ENCODE measurements around the gene ME2. TPM values are rescaled to one million over a fixed set of nuclear protein-coding genes. Genes with fewer than 3 reads are reported as not detected.

Gene ME2
- total and polyA plus RNA-seq, 2 donors (not counting 3 experiments of a cell fraction or from before 2014, with no cell fraction given): 28.6 to 42.4 TPM

- Histone ChIP-seq H3K9me1 (replicated peaks; ENCODE audit: control insufficient read depth, extremely low read depth, insufficient read depth, low read length) (no peaks in the 10 kb centered on the region), H3K79me2 (ENCODE audit: control insufficient read depth, insufficient read depth, low read length) (no peaks in the 10 kb centered on the region), H3K9me3 (replicated peaks; ENCODE audit: control insufficient read depth, insufficient read depth, low read length) (no peaks in the 10 kb centered on the region), H3K27ac (ENCODE audit: insufficient read depth, low read depth, low read length) (no peak overlapping the region), H3K27me3 (ENCODE audit: control insufficient read depth in 2 of 2, insufficient read depth in 2 of 2, low read length in 2 of 2) (no peaks in the 10 kb centered on the region), H3K4me1 (ENCODE audit: control insufficient read depth, extremely low read depth, insufficient read depth, low read length) (no peaks in the 10 kb centered on the region), H4K20me1 (replicated peaks; ENCODE audit: control insufficient read depth, extremely low read depth, insufficient read depth, low read length) (no peaks in the 10 kb centered on the region), H3K4me2 (ENCODE audit: insufficient read depth, low read length) (no peak overlapping the region), H2AFZ (ENCODE audit: low read depth, low read length) (no peak overlapping the region), H3K4me3 (replicated peaks in 1 of 3; ENCODE audit: insufficient read depth in 1 of 3, low read depth in 1 of 3, low read length in 3 of 3) (no peak overlapping the region), H3K36me3 (ENCODE audit: control insufficient read depth in 2 of 2, extremely low read depth in 1 of 2, insufficient read depth in 2 of 2, low read length in 2 of 2) (peaks cover 0 to 3% of the 10 kb centered on the region in 2 experiments), H3K9ac (replicated peaks; ENCODE audit: extremely low read depth, insufficient read depth, low read length) (no peak overlapping the region)
- ChIA-PET CTCF (interaction anchor here (1.3 kb wide), 1 partner anchor 26 kb away, joined by 3 read pairs; no protein-coding TSS in a partner anchor), POLR2A (no interaction called here)
- dilution Hi-C loops (cut with MboI; ENCODE audit: extremely low pct_ligation_motif_present, low sequenced_read_pairs) (no loop called here), intact Hi-C loops (cut with micrococcal nuclease) (no loop called here)
- no TSS peak for BruUV-seq (replicated peaks)
- TF ChIP-seq FOS (IDR thresholded peaks at IDR 0.05; ENCODE audit: borderline replicate concordance, insufficient read depth, low read length): no peak
- TF ChIP-seq EZH2 (IDR thresholded peaks at IDR 0.05; ENCODE audit: borderline replicate concordance, low read depth, low read length, severe bottlenecking): no peak
- no peak for TF ChIP-seq POLR2A (IDR thresholded peaks at IDR 0.05; ENCODE audit: low read depth, low read length)
- TF ChIP-seq JUN (IDR thresholded peaks at IDR 0.05; ENCODE audit: borderline replicate concordance, insufficient read depth, insufficient read length, low read depth): no peak
- TF ChIP-seq MAX (IDR thresholded peaks at IDR 0.05; ENCODE audit: insufficient read depth, insufficient read length): no peak
- TF ChIP-seq MYC (IDR thresholded peaks at IDR 0.05; ENCODE audit: low read depth, low read length): no peak
- DNase-seq (ENCODE audit: low read depth, low spot score): no peak
- FAIRE-seq: no peak
Measured at GRCh38 chr18:50906843-50907242, 27.9 kb downstream of the ME2 start.

- dilution Hi-C loops (cut with MboI; ENCODE audit: extremely low pct_ligation_motif_present, low sequenced_read_pairs): no loop called here
- no peaks in the 10 kb centered on the region for H3K27me3 ChIP-seq (ENCODE audit: control insufficient read depth in 2 of 2, insufficient read depth in 2 of 2, low read length in 2 of 2)
Measured at GRCh38 chr18:50909261-50909660, 30.3 kb downstream of the ME2 start.

More at GRCh38 chr18:50909261-50909660, 30.3 kb downstream of the ME2 start:
- no peaks in the 10 kb centered on the region for H4K20me1 ChIP-seq (replicated peaks; ENCODE audit: control insufficient read depth, extremely low read depth, insufficient read depth, low read length)
- H3K36me3 ChIP-seq (ENCODE audit: control insufficient read depth in 2 of 2, extremely low read depth in 1 of 2, insufficient read depth in 2 of 2, low read length in 2 of 2): peaks cover 0 to 3% of the 10 kb centered on the region in 2 experiments
- intact Hi-C loops (cut with micrococcal nuclease): no loop called here
- no peak overlapping the region for H3K9ac ChIP-seq (replicated peaks; ENCODE audit: extremely low read depth, insufficient read depth, low read length)
- H3K9me3 ChIP-seq (replicated peaks; ENCODE audit: control insufficient read depth, insufficient read depth, low read length): no peaks in the 10 kb centered on the region
- no peak overlapping the region for H3K4me2 ChIP-seq (ENCODE audit: insufficient read depth, low read length)
- TF ChIP-seq POLR2AphosphoS5 (IDR thresholded peaks at IDR 0.05; ENCODE audit: insufficient read depth, low read depth, low read length): no peak
- TF ChIP-seq POLR2A (IDR thresholded peaks at IDR 0.05; ENCODE audit: low read depth, low read length): no peak
- no peak for TF ChIP-seq MAX (IDR thresholded peaks at IDR 0.05; ENCODE audit: insufficient read depth, insufficient read length)
- no peak for TF ChIP-seq CTCF (IDR thresholded peaks at IDR 0.05; ENCODE audit: extremely low read depth in 1 of 2, insufficient read depth in 1 of 2, low read depth in 1 of 2, low read length in 2 of 2)
- TF ChIP-seq MYC (IDR thresholded peaks at IDR 0.05; ENCODE audit: low read depth, low read length): no peak
- no peak for TF ChIP-seq EZH2 (IDR thresholded peaks at IDR 0.05; ENCODE audit: borderline replicate concordance, low read depth, low read length, severe bottlenecking)
- TF ChIP-seq JUN (IDR thresholded peaks at IDR 0.05; ENCODE audit: borderline replicate concordance, insufficient read depth, insufficient read length, low read depth): no peak
- TF ChIP-seq FOS (IDR thresholded peaks at IDR 0.05; ENCODE audit: borderline replicate concordance, insufficient read depth, low read length): no peak
- no peak for TF ChIP-seq GATA2 (IDR thresholded peaks at IDR 0.05; ENCODE audit: insufficient read depth, insufficient read length, low read depth, low read length)
- H3K79me2 ChIP-seq (ENCODE audit: control insufficient read depth, insufficient read depth, low read length): no peaks in the 10 kb centered on the region
- FAIRE-seq (no peak), DNase-seq (ENCODE audit: low read depth, low spot score) (no peak)
- H2AFZ ChIP-seq (ENCODE audit: low read depth, low read length): no peak overlapping the region
- H3K4me3 ChIP-seq (replicated peaks in 1 of 3; ENCODE audit: insufficient read depth in 1 of 3, low read depth in 1 of 3, low read length in 3 of 3): no peak overlapping the region
- H3K4me1 ChIP-seq (ENCODE audit: control insufficient read depth, extremely low read depth, insufficient read depth, low read length): no peaks in the 10 kb centered on the region
- BruUV-seq (replicated peaks): no TSS peak
- POLR2A ChIA-PET: no interaction called here
- no peak overlapping the region for H3K27ac ChIP-seq (ENCODE audit: insufficient read depth, low read depth, low read length)
- H3K9me1 ChIP-seq (replicated peaks; ENCODE audit: control insufficient read depth, extremely low read depth, insufficient read depth, low read length): no peaks in the 10 kb centered on the region
- CTCF ChIA-PET: no interaction called here

Measured in endothelial cell of umbilical vein (primary cell).